GM10847 (cell line): Measurements from ENCODE around the gene DNAJB2.

Experiments used
- POLR2A ChIP-seq: IDR thresholded peaks from 2 replicates; pipeline ENCODE4 v1.6.1; 2011; ENCODE audit not compliant: insufficient read length; ENCODE audit errors: extremely low read depth

Gene DNAJB2

DNA sequence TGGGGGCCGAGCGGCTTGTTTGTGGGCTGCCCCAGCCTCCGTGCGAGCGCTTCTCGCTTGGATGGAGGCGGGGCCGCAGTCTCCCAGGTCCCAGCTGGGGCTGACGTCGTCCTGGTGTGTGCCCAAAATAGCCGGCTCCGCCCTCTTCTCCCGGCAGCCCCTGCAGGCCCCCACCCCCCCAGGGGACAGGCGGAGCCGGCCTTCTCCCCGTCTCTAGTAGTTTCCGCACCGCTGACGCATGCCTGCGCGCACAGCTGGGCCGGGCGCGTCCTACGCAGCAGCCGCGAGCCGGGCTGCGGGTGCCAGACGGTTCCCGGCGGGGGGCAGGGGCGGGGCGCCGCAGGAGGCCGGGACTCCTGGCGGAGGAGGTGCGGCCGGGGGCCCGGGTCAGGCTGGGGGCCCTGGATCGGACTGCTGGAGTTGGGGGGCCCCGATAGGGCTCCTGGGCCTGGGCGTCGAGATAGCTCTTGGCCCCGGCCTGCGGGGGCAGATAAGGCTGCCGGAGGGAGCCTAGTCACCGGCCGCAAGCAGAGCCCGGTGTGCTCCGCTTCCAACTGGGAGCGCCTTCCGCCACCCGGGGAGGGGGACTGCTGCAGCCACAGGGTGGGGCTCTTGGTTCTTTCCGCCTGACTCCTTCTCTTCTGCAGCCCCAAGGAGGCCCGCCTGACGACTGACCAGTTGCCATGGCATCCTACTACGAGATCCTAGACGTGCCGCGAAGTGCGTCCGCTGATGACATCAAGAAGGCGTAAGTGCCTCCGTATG lies at the start of gene DNAJB2:
TSS of gene DNAJB2 (plus strand) at position 216 of the 765 bp plus-strand sequence. CDS start at position 684, 468 bp downstream.
- TF ChIP-seq POLR2A, result peak; percentile 90

DNA sequence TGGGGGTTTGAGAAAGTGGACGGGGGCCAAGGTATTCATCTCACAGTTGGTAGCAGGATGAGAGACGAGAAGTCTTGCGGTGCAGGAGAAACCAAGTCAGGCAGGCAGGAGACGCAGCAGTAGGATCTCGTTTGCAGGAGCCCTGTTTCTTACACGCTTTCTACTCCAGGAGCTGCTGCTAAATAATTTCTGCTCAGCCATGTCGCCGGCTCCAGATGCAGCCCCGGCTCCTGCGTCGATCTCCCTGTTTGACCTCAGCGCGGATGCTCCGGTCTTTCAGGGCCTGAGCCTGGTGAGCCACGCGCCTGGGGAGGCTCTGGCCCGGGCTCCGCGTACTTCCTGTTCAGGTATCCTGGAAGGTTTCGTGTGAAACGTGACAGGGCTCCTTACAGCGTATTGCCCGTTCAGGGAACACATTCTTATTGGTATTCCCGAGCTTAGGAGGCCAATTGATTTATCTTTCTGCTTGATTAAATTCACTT lies 49.1 kb upstream of the DNAJB2 start:
- TF ChIP-seq POLR2A, result no peak

DNA sequence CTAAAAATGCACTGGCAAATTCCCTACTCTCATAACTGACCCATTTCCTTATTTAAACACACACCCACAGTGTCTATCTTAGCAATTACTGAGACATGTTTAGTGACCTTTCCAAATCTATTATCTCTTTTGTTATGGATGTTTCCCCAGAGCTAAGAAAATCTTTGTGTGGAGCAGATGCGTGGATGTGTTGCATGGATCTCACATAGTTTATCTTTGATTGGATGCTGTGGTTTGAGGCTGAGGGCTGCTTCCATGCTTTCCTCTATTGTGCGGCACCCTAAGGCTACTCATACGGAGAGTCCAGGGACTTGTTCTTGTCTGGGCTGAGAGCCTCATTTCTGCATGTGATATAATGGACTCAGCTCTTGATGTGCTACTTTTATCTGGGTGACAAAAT lies 44.8 kb upstream of the DNAJB2 start:
- no peak for TF ChIP-seq POLR2A

DNA sequence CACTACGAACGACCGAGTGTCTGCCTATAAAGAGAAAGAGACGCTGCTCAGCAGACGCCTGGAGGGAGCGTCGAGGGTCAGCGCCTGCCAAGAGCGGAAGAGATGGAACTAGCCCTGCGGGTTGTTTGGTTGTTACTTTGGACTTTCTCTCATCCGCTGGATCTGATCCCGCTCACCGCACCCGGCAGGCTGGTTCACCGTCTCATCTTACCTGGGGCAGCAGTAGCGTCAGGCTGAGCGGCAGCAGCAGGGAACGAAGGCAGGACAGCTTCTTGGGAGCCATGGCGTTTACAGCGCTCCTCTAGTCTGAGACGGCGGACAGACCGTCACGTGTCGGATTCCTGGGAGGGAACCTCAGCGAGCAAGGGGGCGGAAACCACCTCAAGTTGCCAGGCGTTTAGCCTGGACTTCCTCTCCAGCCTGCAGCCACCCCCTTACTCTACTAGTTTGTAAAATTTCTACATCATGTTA lies 35.8 kb upstream of the DNAJB2 start:
- no peak for TF ChIP-seq POLR2A

DNA sequence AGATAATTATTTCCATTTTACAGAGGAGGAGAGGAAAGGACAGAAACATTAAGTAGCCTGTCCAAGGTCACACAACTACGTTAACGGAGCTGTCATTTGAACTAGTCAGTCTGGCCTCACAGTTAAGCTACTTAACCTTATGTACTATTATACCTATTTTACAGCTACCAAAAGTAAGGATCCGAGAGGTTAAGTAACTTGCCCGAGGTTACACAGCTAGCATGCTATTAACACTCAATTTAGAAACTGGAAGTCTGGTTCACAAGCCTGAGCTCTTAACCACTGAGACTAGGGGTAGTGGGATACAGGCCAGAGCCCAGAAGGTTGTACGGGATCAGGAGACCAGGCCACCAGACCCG lies 34.4 kb upstream of the DNAJB2 start:
- TF ChIP-seq POLR2A, result no peak

DNA sequence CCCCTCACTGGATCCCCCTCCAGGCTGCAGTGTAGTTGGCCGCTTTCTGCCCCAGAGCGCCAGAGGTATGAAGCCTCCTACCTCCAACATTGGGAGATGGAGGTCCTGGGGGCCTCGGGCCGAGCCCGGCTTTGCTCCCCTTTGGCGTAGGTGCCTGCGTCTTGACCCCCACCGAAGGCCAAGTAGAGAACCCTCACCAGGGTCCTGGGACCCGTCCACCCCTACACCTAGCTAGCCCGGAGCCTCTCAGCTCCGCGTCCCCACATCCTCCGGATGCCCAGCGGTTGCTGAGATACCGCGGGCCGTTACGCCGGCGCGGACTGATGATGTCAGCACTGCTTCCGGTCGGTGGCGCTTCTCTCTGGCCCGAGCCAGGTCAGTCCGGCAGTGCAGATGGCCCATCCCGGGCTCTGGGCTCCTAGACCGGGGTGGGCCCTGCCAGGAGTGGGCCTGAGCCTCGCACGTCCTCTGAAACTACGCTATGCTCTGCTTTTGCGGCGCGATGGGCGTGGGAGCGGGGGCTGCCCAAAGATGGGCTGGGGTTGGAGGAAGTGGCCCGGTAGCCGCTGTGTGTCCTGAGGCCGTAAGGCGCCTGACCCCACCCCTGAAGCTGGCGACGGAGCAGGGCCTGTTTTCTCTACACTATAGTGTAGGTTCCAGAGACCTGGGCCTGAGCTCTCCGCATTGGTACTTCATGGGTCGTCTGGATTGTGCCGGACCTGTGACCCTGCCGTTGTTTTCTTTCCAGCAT lies 33.8 kb upstream of the DNAJB2 start, which contains the start of the genes GLB1L and STK16:
TSS of gene GLB1L (minus strand) at position 297 of the 751 bp plus-strand sequence. CDS start 1,871 bp downstream, outside the sequence.
TSS of gene STK16 (plus strand) at position 332 of the 751 bp plus-strand sequence. CDS start 521 bp downstream, outside the sequence.
- peak; percentile 88 for TF ChIP-seq POLR2A

DNA sequence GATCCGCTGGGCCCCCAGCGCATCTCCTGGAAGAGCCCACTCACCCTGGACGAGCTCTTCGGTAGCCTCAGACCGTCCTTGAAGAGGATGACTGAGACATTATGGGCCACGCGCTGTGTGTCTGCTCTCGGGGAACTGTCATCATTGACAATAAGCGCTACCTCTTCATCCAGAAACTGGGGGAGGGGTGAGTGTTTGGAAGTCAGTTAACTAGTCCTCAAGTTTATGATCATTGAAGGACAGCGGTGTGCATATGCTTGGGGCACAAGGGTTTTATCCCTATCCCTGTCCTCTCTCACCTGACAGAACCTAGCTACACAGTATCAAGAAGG lies 33.3 kb upstream of the DNAJB2 start:
- TF ChIP-seq POLR2A, result no peak

DNA sequence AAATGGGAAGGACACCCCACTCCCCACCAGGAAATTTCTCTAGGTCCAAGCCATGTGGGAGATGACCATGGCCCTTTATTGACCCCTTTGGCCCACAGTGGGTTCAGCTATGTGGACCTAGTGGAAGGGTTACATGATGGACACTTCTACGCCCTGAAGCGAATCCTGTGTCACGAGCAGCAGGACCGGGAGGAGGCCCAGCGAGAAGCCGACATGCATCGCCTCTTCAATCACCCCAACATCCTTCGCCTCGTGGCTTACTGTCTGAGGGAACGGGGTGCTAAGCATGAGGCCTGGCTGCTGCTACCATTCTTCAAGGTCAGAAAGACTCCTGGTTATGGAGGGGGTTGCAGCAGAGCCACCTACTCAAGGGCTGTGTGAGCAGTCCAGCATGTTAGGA lies 32.6 kb upstream of the DNAJB2 start:
- no peak for TF ChIP-seq POLR2A

DNA sequence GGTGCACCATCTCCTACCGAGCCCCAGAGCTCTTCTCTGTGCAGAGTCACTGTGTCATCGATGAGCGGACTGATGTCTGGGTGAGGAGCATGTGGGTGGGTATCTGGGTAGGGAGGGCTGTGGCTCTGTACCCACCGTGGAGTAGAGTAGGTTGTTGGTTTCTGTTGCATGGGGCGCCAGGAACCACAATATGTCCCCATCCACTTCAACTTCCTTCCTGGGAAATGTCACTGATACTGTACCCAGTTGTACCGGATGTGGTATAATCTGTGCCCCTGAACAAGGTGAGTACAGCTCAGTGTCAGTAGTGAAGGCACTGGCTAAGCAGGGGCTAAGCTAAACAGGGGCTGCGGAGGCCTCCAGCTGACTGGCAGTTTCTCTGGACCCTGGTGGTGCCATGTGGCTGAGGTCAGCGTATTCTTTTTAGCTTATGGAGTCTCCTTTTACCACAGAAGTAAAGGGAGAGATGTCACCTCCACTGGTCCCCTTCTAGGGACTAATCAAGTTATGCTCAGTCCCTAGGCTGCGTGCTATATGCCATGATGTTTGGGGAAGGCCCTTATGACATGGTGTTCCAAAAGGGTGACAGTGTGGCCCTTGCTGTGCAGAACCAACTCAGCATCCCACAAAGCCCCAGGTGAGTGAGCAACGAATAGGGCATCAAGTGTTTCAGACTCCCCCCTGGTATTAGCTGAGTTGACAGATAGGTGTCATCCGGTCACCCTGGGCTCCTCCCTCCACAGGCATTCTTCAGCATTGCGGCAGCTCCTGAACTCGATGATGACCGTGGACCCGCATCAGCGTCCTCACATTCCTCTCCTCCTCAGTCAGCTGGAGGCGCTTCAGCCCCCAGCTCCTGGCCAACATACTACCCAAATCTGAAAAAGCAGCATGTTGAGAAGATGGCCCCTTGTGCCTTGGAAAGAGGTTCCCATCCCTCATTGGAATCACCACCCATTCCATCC lies 31.2 kb upstream of the DNAJB2 start:
- no peak for TF ChIP-seq POLR2A

DNA sequence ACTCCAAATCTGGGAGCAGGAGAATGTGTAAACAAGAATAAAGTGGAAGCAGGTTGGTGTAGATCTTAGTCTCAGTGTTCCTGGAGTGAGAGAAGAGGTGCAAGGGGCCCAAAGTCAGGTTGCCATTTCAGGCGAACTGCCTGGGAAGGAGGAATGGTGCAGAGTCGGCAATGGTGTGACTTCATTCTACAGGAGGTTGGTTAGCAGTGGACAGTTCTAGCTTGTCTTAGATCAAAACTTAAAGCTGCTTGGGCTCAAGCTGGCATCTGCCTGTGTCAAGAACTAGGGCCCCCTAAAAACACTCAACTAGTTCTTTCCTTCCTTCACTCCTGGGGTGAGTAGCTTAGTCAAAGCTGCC lies 30.3 kb upstream of the DNAJB2 start:
- TF ChIP-seq POLR2A, result no peak

DNA sequence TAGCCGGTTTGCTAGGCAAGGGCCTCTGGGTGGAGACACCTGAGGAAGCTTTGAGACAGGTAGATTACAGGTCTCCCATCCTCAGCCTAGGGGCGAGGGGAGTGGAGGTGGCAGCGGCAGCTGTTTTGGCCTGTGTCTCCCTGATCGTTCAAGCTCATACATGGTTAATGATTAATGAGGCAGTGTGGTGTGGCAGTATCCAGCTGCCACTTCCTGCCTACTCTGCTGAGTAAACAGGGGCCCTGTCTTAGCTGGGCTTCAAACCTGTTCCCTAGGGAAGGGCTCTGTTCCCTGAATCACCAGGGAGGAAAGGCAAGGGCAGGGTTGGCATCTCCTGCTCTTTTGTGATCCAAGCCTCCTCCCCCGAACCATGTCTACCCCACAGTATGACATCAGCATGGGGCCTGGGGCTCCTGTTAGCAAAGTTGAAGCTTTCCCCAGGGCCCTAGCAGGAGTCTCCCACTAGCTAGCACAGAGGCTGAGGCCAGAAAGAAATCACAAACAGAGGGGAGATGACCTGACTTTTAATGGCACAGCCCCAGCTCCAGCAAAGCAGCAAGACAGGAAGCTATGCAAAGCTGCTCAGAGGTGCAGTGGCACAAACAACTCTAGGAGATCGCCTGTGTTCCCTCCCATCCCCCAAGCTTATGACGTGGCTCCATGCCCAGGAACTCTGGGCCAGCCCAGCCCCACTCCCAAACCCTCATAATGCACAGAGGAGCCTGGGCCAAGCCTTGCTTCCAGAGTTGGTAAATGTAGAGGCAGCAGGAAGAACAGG lies 29.8 kb upstream of the DNAJB2 start:
- TF ChIP-seq POLR2A, result peak; percentile 18

DNA sequence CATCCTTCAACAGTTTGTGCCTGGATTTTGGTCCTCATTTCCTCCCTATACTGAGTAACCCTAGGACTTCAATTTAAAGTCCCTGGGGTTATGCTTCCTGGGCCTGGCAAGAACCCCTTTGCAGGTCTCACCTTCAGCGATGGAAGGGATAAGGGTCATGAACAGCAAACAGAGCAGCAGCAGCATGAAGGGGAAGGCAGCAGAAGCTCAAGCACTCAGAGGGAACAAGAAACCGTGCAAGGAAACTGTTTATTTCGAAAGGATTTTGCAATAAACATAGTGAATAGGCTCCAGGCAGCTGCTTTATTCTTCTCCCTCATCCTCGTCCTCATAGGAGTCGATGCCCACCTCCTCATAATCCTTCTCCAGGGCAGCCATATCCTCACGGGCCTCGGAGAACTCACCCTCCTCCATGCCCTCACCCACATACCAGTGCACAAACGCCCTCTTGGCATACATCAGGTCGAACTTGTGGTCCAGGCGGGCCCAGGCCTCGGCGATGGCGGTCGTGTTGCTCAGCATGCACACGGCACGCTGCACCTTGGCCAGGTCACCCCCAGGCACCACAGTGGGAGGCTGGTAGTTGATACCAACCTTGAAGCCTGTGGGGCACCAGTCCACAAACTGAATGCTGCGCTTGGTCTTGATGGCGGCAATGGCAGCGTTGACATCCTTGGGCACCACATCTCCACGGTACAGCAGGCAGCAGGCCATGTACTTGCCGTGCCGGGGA lies 29.0 kb upstream of the DNAJB2 start:
- no peak for TF ChIP-seq POLR2A

DNA sequence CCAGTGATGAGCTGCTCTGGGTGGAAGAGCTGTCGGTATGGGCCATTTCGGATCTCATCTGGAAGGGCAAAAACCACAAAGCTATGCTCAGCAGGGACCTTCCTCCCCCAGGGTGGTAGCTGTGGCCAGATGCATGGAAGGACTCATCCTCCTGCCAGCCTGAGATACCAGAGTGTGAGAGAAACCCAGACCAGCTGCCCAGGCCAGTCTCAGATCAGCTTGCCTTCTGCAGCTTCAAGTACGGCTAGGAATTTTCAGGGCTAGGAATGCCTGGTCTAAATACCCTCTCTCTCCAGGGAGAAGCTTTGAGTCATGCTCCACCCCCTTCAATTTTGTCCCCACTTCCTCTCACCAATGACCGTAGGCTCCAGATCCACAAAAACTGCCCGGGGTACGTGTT lies 27.5 kb upstream of the DNAJB2 start:
- TF ChIP-seq POLR2A, result no peak

DNA sequence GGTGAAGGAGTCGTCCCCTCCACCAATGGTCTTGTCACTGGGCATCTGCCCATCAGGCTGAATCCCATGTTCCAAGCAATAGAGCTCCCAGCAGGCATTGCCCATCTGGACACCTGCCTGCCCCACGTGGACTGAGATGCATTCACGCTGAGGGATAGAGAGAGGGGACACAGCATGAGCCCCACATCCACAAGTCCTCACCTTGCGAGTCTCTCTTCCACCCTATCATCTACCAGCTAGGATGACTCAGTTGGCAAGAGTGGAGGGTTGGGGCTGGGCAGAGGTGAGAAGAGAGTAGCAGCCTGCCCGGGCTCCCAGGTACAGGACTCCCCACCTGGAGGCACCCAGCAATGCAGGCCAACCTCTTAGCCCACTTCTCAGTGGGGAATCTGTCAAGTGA lies 27.1 kb upstream of the DNAJB2 start:
- TF ChIP-seq POLR2A, result no peak
